Esophagus muscularis mucosa (tissue), 4 donors: Measurements from ENCODE around the gene STAT6.

Experiments
- EP300 ChIP-seq: sonication (generic); formaldehyde crosslinking; IDR thresholded peaks from one replicate; pipeline ENCODE4 v1.6.1; 2017; ENCODE audit warnings: antibody characterized with exemption
- POLR2A ChIP-seq: fragments of 450-650 bp; IDR thresholded peaks from one replicate; pipeline ENCODE4 v1.6.1; 2017; ENCODE audit warnings: antibody characterized with exemption, moderate library complexity, mild to moderate bottlenecking, low read depth
- POLR2AphosphoS5 ChIP-seq, 2 donors: sonication (generic); formaldehyde crosslinking; IDR thresholded peaks; one replicate each; pipeline ENCODE4 v1.6.1; 2017; ENCODE audit warnings: antibody characterized with exemption in 2 of 2
- TF ChIP-seq, protein P1 (sequence below), 3 experiments: fragments of 200-600 bp in 2 of 3; fragments of 450-650 bp in 1 of 3; sonication (generic) in 2 of 3; IDR thresholded peaks; one replicate each; pipeline ENCODE4 v1.5.1; 2017 to 2019; ENCODE audit warnings: antibody characterized with exemption in 3 of 3, mild to moderate bottlenecking in 2 of 3, moderate library complexity in 1 of 3

DNA sequence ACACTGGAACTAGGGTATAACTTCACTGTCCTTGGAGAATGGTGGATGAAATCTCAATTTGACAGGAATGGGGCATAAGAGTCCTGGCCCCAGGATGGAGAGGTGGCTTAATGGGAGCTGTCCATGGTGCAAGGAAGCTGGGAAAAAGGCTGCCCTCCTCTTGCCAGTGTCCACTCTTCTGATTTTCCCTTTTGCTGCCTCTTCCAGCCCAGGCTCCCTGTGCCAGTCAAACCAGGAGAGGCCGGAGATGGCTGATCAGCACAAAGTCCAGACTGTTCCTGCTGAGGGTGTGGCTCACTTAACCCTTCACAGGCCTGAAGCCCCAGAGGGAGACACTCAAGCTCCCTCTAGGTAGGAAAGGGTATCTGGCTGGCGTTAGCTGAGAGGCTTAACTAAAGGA, 61.3 kb downstream of the STAT6 start, which contains the start of gene MYO1A:
- TF ChIP-seq EP300 (no peak), POLR2A (no peak), POLR2AphosphoS5 (IDR thresholded peaks at IDR 0.05) (no peak)
- TF ChIP-seq, protein P1, sequence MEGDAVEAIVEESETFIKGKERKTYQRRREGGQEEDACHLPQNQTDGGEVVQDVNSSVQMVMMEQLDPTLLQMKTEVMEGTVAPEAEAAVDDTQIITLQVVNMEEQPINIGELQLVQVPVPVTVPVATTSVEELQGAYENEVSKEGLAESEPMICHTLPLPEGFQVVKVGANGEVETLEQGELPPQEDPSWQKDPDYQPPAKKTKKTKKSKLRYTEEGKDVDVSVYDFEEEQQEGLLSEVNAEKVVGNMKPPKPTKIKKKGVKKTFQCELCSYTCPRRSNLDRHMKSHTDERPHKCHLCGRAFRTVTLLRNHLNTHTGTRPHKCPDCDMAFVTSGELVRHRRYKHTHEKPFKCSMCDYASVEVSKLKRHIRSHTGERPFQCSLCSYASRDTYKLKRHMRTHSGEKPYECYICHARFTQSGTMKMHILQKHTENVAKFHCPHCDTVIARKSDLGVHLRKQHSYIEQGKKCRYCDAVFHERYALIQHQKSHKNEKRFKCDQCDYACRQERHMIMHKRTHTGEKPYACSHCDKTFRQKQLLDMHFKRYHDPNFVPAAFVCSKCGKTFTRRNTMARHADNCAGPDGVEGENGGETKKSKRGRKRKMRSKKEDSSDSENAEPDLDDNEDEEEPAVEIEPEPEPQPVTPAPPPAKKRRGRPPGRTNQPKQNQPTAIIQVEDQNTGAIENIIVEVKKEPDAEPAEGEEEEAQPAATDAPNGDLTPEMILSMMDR (IDR thresholded peaks at IDR 0.05), result no peak
